IMR-90 (cell line): ENCODE results near the gene FARP1. TPM values are rescaled to one million over a fixed set of nuclear protein-coding genes. Genes with fewer than 3 reads are reported as not detected.
A peak's percentile ranks its signal among the peaks of the same experiment; 100 is the strongest.

Experiments used
- ATAC-seq: fragments of 200-7000 bp; cut with Tn5 transposase; 2 replicates; pipeline ENCODE4 v1.9.1; 2020; ENCODE audit warnings: low read depth, mild to moderate bottlenecking, moderate library complexity
- BruUV-seq: library from RNA; stranded (reverse); fragments of 400-500 nt; replicated peaks from 2 replicates; lab custom pipeline; 2021; lab: Mats Ljungman, UMichigan
- CTCF ChIA-PET: fragments of 300-600 bp; formaldehyde crosslinking; extraction: SDS; loops from one replicate; lab custom pipeline; 2021; ENCODE audit warnings: antibody characterized with exemption; lab: Yijun Ruan, JAX
- POLR2A ChIA-PET: fragments of 300-600 bp; sonication (Branson Sonifier 250); formaldehyde crosslinking; loops from one replicate; lab custom pipeline; 2022; ENCODE audit warnings: antibody characterized with exemption; ENCODE audit not compliant: unreplicated experiment; lab: Charles Lee
- DNase-seq: peaks from one replicate; pipeline ENCODE4 v3.0.0; 2013
- H2AFZ ChIP-seq: replicated peaks from 2 replicates; pipeline ENCODE3; 2013; ENCODE audit warnings: low read length, mild to moderate bottlenecking; ENCODE audit not compliant: poor library complexity
- H2AK5ac ChIP-seq: 2 replicates; pipeline ENCODE4 v1.6.1; 2013; ENCODE audit warnings: low read depth, low read length, inconsistent platforms
- H2AK9ac ChIP-seq: replicated peaks from 2 replicates; pipeline ENCODE3; 2013; ENCODE audit warnings: mild to moderate bottlenecking, low read depth, low read length, moderate library complexity; ENCODE audit not compliant: poor library complexity
- H2BK120ac ChIP-seq: 2 replicates; pipeline ENCODE4 v1.6.1; 2013; ENCODE audit warnings: low read depth, low read length, inconsistent platforms
- H2BK15ac ChIP-seq: 3 replicates; pipeline ENCODE4 v1.6.1; 2013; ENCODE audit warnings: low read depth, low read length, inconsistent platforms
- H2BK20ac ChIP-seq: 2 replicates; pipeline ENCODE4 v1.6.1; 2013; ENCODE audit warnings: low read depth, mild to moderate bottlenecking, inconsistent platforms, low read length, moderate library complexity
- H2BK5ac ChIP-seq: 2 replicates; pipeline ENCODE4 v1.6.1; 2013; ENCODE audit warnings: mild to moderate bottlenecking, low read depth, low read length, inconsistent platforms; ENCODE audit not compliant: poor library complexity, severe bottlenecking
- H3K14ac ChIP-seq: replicated peaks from 2 replicates; pipeline ENCODE4 v1.6.1; 2013; ENCODE audit warnings: low read depth, low read length, inconsistent platforms
- H3K18ac ChIP-seq: 2 replicates; pipeline ENCODE4 v1.6.1; 2013; ENCODE audit warnings: low read depth, low read length, control low read depth
- H3K23ac ChIP-seq: 2 replicates; pipeline ENCODE4 v1.6.1; 2013; ENCODE audit warnings: low read depth, low read length, inconsistent platforms
- H3K27ac ChIP-seq: 2 replicates; pipeline ENCODE4 v1.5.1; 2013; ENCODE audit warnings: mild to moderate bottlenecking, control low read depth, low read length; ENCODE audit not compliant: insufficient read depth
- H3K27me3 ChIP-seq: 2 replicates; pipeline ENCODE4 v1.6.1; 2013; ENCODE audit warnings: low read length; ENCODE audit not compliant: control insufficient read depth, insufficient read depth
- H3K36me3 ChIP-seq: 2 replicates; pipeline ENCODE4 v1.6.1; 2013; ENCODE audit warnings: low read length, mixed read lengths; ENCODE audit not compliant: control insufficient read depth, insufficient read depth
- H3K4ac ChIP-seq: 2 replicates; pipeline ENCODE4 v1.6.1; 2013; ENCODE audit warnings: low read depth, low read length, inconsistent platforms
- H3K4me1 ChIP-seq: 2 replicates; pipeline ENCODE4 v1.6.1; 2013; ENCODE audit warnings: low read length, mixed read lengths; ENCODE audit not compliant: control insufficient read depth, insufficient read depth
- H3K4me2 ChIP-seq: 2 replicates; pipeline ENCODE4 v1.6.1; 2013; ENCODE audit warnings: low read depth, mild to moderate bottlenecking, control low read depth, low read length, moderate library complexity
- H3K4me3 ChIP-seq: 2 replicates; pipeline ENCODE4 v1.5.1; 2013; ENCODE audit warnings: low read depth, mild to moderate bottlenecking, control low read depth, low read length, moderate library complexity; ENCODE audit not compliant: insufficient read depth
- H3K56ac ChIP-seq: 2 replicates; pipeline ENCODE4 v1.6.1; 2013; ENCODE audit warnings: low read length, inconsistent platforms; ENCODE audit not compliant: insufficient read depth; ENCODE audit errors: extremely low read depth
- H3K79me1 ChIP-seq, 2 experiments: 2 replicates each; pipeline ENCODE4 v1.6.1; 2013; ENCODE audit warnings: low read length in 2 of 2, inconsistent platforms in 1 of 2, low read depth in 1 of 2
- H3K9ac ChIP-seq: 2 replicates; pipeline ENCODE4 v1.6.1; 2013; ENCODE audit warnings: low read depth, low read length, control low read depth
- H3K9me1 ChIP-seq: 2 replicates; pipeline ENCODE4 v1.6.1; 2013; ENCODE audit warnings: low read length, inconsistent platforms; ENCODE audit not compliant: insufficient read depth
- H3K9me3 ChIP-seq: 2 replicates; pipeline ENCODE4 v1.6.1; 2013; ENCODE audit warnings: low read length; ENCODE audit not compliant: control insufficient read depth, insufficient read depth
- H4K20me1 ChIP-seq: 2 replicates; pipeline ENCODE4 v1.6.1; 2013; ENCODE audit warnings: low read length, inconsistent platforms; ENCODE audit not compliant: insufficient read depth
- H4K5ac ChIP-seq: 2 replicates; pipeline ENCODE4 v1.6.1; 2013; ENCODE audit warnings: mild to moderate bottlenecking, low read depth, low read length, control low read depth
- H4K8ac ChIP-seq, 2 experiments: 2 replicates each; pipeline ENCODE4 v1.6.1; 2013; ENCODE audit warnings: low read depth in 2 of 2, low read length in 2 of 2, control low read depth in 1 of 2, inconsistent platforms in 1 of 2
- H4K91ac ChIP-seq: 2 replicates; pipeline ENCODE4 v1.6.1; 2013; ENCODE audit warnings: low read depth, low read length, inconsistent platforms; ENCODE audit not compliant: insufficient read depth
- CTCF ChIP-seq: conservative IDR thresholded peaks from 2 replicates; pipeline ENCODE4 v1.5.1; 2012; ENCODE audit warnings: mild to moderate bottlenecking, low read depth, low read length, improper control_type of control experiment
- ELK1 ChIP-seq: fragments of 150-350 bp; IDR thresholded peaks from 2 replicates; pipeline ENCODE4 v1.6.1; 2016; ENCODE audit warnings: low read depth, mild to moderate bottlenecking, low read length, moderate library complexity, borderline replicate concordance
- FOS ChIP-seq: fragments of 150-350 bp; IDR thresholded peaks from 2 replicates; pipeline ENCODE4 v1.6.1; 2016; ENCODE audit warnings: low read depth, low read length
- MAFK ChIP-seq: IDR thresholded peaks from 2 replicates; pipeline ENCODE4 v1.6.1; 2012; ENCODE audit warnings: low read depth, low read length, improper control_type of control experiment
- MAZ ChIP-seq: IDR thresholded peaks from 2 replicates; pipeline ENCODE4 v1.6.1; 2012; ENCODE audit warnings: low read depth, mild to moderate bottlenecking, low read length, improper control_type of control experiment, moderate library complexity, borderline replicate concordance
- MXI1 ChIP-seq: IDR thresholded peaks from 2 replicates; pipeline ENCODE4 v1.6.1; 2012; ENCODE audit warnings: low read depth, mild to moderate bottlenecking, low read length, moderate library complexity, borderline replicate concordance
- NFE2L2 ChIP-seq: fragments of 150-350 bp; IDR thresholded peaks from 2 replicates; pipeline ENCODE4 v1.6.1; 2016; ENCODE audit warnings: low read depth, mild to moderate bottlenecking, low read length
- POLR2A ChIP-seq: IDR thresholded peaks from 2 replicates; pipeline ENCODE4 v1.6.1; 2012; ENCODE audit warnings: mild to moderate bottlenecking, low read depth, low read length
- USF2 ChIP-seq: fragments of 150-350 bp; IDR thresholded peaks from 2 replicates; pipeline ENCODE4 v1.6.1; 2017; ENCODE audit warnings: mild to moderate bottlenecking, antibody characterized with exemption, low read length, low read depth
- WGBS, 2 experiments: methylation state at CpG; one replicate each; pipeline versions ENCODE4 v1.1.5 to v1.1.7; 2013; ENCODE audit warnings: missing lambda C conversion rate in 2 of 2; ENCODE audit not compliant: insufficient read length in 1 of 2; ENCODE audit errors: extremely low coverage in 2 of 2; 5-methylcytosine and 5-hydroxymethylcytosine counted together
- dilution Hi-C: fragments of 300-500 bp; cut with HindIII; formaldehyde crosslinking; loops from one replicate; pipeline ENCODE4 v1.14.3; 2018; ENCODE audit warnings: low sequenced_read_pairs; ENCODE audit not compliant: unreplicated experiment
- in situ Hi-C: fragments of 300-500 bp; cut with MboI; formaldehyde crosslinking; loops from 3 replicates; pipeline ENCODE4 v1.14.3; 2019; ENCODE audit warnings: low sequenced_read_pairs, inconsistent platforms, mixed read lengths
- intact Hi-C: fragments of 100-400 bp; cut with micrococcal nuclease; formaldehyde crosslinking; loops from 2 replicates; pipeline ENCODE4 v1.10.0; 2022
- polyA plus RNA-seq, 3 experiments: library from polyadenylated mRNA; depleted of rRNA; stranded (reverse); fragments of >200 nt; gene quantifications; 2 replicates each; pipeline ENCODE4 v1.2.3, GENCODE V29; 2012; ENCODE audit warnings: low replicate concordance in 1 of 3
- total RNA-seq: library from RNA; depleted of rRNA; stranded (reverse); fragments of >200 nt; gene quantifications from 2 replicates; pipeline ENCODE4 v1.2.3, GENCODE V29; 2012

Gene FARP1
- total and polyA plus RNA-seq, 2 of the 4 experiments (the other 2 are of a cell fraction): 39.6 to 57.0 TPM

- Histone ChIP-seq H4K91ac (peak within 1 kb of the TSS; percentile 82), H2AK5ac (peak within 1 kb of the TSS; percentile 79), H2BK15ac (peak within 1 kb of the TSS; percentile 19; the same call in 1 of the 3 replicates), H4K5ac (peak within 1 kb of the TSS; percentile 51; the same call in 1 of the 2 replicates), H3K36me3 (peaks cover 13% of the 10 kb centered on the region), H2BK120ac (peak within 1 kb of the TSS; percentile 58), H2AK9ac (no peak within 1 kb of the TSS), H2BK5ac (peak within 1 kb of the TSS; percentile 77), H3K14ac (peak within 1 kb of the TSS; percentile 23), H3K27me3 (no peaks in the 10 kb centered on the region), H3K4me3 (no peak within 1 kb of the TSS), H3K23ac (no peak within 1 kb of the TSS), H3K56ac (no peak within 1 kb of the TSS), H4K20me1 (peaks cover 19% of the 10 kb centered on the region; the same call in 1 of the 2 replicates), H3K9ac (peak within 1 kb of the TSS; percentile 53), H3K4me2 (peak within 1 kb of the TSS; percentile 24; the same call in 1 of the 2 replicates), H3K27ac (peak within 1 kb of the TSS; percentile 92), H3K79me1 (peaks cover 37 to 83% of the 10 kb centered on the region in 2 experiments), H3K9me1 (peaks cover 17% of the 10 kb centered on the region), H3K9me3 (no peaks in the 10 kb centered on the region), H3K18ac (peak within 1 kb of the TSS; percentile 66), H2BK20ac (peak within 1 kb of the TSS; percentile 45; the same call in 1 of the 2 replicates), H3K4me1 (peaks cover 34% of the 10 kb centered on the region), H2AFZ (no peak within 1 kb of the TSS), H4K8ac (peak within 1 kb of the TSS in 1 of 2 experiments; percentile 28; a peak in 1 of 4 replicates), H3K4ac (peak within 1 kb of the TSS; percentile 79)
- ATAC-seq (no peak), DNase-seq (no peak)
- CTCF ChIA-PET: interaction anchor here (1.1 kb wide), 1 partner anchor 8 kb away, joined by 3 read pairs; no protein-coding TSS in a partner anchor
- TF ChIP-seq POLR2A (no peak), MAZ (no peak), MAFK (peak; percentile 91), CTCF (no peak), ELK1 (no peak), USF2 (no peak), NFE2L2 (no peak), FOS (no peak), MXI1 (no peak)
- no TSS peak for BruUV-seq
- WGBS, 2 experiments: 97% methylated on average over 36 of the region's 58 CpGs; no CpG with 5 or more reads in 1 of the 2 experiments
- POLR2A ChIA-PET: no interaction called here
- dilution Hi-C loops (no loop called here), intact Hi-C loops (no loop called here), in situ Hi-C loops (no loop called here)
Measured at GRCh38 chr13:98176777-98177608, 34.1 kb downstream of the FARP1 start, which contains the start of gene RNF113B. RNF113B (minus strand) TSS chr13:98177269; CDS start chr13:98177236, 33 bp downstream.
